ENCODE data around the gene KRT86.
"Not testable (repeated sequence)": the region's sequence is repeated elsewhere in the genome, so short reads cannot be mapped to it uniquely, and the experiment has no call there.

KRT86 gene

GRCh38 chr12:52270541-52271070, 3.8 kb upstream of the KRT86 start:
- DNase-seq, result no peak

GRCh38 chr12:52271158-52271557, 3.3 kb upstream of the KRT86 start:
- no peak for DNase-seq

GRCh38 chr12:52275686-52276085, 1.2 kb downstream of the KRT86 start:
- no peak for DNase-seq

DNA sequence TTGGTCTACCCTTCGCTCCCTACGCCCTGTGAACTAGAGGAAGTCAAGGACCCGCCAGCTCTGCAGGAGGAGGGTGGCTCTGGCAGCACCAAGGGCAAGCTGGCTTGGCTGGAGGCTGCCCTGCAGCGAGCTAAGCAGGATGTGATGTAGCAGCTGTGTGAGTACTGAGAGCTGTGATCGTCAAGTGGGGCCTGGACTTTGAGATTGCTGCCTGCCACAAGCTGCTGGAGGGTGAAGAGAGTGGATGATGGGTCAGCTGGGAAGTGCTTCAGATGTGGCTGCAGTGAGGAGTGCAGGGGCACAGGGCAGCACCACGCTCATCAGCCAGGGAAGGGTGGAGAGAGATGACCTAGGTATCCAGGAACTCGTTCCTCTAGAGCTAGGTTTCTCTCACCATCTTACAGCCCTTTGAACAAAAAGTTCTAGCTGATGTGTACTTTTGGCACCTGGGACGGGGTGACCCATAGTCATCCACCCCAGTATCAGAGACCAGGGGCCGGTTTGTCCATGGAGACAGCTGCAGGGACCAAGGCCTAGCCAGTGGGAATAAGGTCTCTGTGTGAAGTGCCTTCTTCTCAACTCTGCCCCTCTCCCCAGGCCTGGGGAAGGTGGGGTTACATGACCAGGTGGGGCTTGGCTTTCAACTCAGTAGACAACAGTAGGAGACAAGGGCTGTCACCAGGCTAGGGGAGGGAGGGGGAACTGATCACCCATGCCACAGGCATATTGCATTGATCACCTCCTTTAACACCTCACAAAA, 3.2 kb downstream of the KRT86 start:
- DNase-seq, result no peak

DNA sequence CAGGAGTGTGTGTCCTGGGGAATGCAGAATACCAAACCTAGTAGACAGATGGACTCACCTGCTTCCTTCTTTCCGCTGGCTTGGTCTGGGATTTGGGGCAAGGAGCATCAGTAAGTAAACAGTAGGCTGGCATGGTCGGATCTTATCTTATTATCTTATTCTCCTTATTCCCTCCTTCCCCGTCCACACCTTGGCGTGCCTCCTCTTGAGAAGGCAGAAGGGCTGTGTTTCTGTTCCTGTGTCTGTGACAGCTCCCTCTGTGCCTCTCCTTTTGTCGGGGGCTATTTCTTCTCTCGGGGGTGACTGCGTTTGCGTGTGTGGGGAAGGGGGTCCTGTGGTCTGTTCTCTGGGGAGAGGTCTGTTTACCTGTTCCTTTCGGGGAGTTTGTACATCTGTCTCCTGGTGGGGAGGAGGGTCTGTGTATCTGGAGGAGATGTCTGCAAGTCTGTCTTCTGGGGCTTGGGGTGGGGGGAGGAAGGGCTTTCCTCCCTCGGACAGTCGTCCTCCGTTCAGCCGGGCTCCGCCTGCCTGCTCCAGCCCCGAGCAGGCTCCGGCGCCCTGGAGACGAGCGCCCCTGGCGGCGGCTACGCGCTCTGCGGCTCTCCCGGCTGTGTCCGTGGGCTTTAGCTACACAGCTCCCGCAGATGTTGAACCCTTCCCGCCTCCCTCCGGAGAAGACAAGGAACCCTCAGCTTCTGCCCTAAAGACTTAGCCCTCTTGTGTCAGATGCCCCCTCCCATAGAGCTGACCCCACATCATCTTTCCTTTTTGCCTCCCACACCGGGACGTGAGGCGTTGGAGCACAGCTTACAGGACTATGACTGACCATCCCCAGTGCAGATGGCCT, 4.4 kb downstream of the KRT86 start:
- DNase-seq, result peak; percentile 23 to 67 (median 50)

DNA sequence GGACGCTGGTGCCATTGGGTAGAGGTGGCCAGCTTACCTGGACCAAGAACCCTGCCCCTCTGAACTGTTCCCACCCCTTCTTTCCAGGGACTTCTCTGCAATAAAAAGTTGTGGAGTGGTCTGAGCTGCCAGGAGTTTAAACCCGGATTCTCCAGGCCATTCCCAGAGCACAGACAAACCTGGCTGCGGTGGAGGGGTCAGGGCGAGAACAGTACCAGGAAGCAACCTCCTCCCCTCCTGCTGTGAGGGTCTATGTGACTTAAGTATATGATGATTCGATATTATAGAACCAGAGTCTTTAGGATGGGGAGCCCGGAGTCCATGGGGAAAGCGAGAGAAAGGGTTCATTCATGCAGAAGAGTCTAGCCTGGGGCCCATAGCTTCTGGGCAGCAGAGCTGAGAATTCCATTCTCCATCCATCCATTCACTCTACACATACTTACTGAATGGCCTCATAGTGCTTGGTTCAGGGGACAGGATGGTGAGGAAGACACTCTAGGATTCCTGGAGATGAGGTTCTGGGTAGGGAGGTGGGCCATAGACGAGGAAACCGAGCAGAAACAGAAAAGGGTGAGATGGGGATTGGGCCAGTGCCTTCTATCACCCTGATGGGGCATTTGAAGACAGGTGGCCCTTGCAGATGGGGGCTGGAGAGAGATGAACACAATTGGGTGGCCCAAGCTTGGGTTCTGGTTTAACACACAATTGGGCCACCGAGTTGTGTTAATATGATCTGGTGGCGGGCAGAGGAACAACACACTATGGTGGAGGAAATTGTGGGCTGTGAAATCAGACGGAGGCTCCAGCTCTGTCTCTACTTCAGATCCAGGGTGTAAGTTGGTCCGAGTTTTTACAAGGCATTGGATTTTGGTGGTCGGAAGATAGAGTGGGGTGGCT, 5.2 kb downstream of the KRT86 start:
- DNase-seq, result no peak

DNA sequence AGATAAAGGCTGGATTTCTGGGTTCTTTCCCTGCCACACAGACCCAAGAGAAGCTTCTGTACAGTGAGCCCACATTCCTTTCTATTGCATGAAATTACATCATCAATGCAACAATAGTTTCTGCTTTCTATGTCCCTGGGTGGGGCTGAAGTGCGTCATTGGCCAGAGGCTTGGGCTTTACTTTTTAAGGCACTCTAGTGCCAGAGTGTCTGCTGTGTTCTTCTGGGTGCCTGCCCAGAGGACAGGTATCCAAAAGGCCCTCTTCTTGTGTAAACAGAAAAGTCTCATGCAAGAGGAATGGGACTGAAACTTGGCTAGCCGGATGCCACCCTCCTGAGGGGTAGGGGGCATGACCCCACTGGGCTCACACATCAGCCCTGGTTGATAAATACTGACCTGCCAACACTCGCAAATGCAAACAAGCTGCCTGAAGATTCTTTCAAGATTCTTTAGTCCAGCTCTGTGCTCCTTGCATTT, 5.9 kb downstream of the KRT86 start:
- DNase-seq, result no peak

DNA sequence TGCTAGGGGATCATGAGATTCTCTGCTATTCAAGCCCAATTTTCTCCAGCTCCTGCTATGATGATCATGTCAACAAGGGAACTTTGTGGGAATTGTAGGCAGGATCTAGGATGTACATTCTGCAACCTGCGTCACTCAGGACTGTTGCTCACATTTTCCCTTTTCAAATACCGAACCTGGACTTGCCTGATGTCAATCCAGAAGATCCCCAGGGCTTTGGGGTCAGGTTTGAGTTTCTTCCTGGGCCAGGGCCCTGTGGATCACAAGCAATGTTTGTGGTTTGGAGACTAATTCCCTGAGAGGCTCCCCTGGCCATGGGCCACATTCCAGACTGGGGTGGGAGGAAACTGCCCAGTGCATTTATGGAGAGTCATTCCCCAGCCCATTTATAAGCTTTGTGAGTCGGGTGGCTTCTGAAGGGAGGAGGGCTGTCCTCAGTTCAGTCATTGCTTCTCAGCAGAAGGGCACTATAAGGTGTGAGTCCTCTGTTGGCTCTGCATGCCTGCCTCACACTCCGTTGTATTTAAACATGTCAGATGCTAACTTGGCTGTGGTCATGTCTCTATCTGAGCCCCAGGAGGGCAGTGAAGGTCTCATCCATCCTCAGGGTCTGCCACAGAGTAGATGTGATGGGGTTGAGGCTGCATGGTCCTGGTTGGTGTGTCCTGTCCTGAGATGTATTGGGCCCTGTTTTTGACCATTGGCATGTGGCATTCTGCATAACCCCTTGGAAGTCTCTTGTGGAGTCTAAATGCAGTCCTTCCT, 6.5 kb downstream of the KRT86 start:
- DNase-seq, result no peak

GRCh38 chr12:52284562-52285171, 10.2 kb downstream of the KRT86 start:
- DNase-seq, result no peak

DNA sequence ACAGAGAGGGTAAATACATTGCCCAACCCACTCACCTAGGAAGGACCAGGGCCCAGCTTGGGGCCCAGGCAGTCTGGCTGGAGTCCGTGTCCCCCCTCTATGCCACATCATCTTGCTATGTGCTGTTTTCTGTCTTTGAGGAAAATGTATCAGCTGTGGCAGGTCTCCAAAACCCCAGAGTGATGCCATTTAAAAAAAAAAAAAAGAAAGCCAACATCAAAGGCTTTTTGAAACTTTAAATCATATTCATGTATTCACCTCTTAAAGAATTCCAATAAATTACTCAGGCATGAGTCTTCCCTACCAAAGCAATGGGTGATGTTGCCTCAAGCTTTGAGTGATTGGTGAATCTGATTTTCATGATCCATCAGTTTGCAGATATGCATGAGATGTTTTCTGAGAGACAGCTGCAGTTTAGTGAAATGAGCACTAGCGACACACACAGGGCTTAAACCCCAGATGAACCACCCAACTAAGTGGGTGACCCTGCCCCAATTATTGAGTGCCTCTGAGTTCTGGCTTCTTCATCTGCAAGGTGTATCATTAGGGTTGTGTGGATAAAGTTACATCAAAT, 10.8 kb downstream of the KRT86 start:
- DNase-seq, result no peak

DNA sequence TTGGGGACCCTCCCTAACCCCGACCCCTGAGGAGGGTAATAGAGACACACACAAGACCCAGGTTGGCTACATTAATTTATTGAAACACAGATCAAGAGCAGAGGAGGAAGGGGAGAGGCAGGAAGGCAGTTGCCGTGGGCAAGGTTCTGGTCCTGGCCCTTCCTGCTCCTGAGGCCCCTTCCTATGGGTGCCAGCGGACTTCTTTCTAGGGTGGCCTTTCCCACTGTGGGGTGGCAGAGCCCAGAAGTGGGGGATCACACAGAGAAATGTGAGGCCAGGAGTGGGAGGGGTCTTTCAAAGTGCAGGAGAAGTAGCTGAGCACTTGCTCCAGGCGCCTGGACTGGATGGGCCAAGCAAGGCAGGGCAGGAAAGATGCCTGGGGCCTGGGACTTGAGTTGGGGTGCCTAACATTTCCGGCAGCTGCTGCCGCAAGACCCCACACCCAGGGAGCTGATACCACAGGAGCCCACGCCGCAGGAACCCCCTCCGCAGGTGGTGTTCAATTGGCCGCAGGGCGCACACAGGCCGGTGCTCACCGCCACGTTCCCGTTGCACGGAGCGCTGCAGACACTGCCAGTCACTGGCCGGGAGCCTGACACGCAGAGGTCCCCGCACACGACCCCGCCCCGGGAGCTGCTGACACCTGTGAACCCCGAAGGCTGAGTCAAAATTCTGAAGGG, 11.5 kb downstream of the KRT86 start:
- no peak for DNase-seq

DNA sequence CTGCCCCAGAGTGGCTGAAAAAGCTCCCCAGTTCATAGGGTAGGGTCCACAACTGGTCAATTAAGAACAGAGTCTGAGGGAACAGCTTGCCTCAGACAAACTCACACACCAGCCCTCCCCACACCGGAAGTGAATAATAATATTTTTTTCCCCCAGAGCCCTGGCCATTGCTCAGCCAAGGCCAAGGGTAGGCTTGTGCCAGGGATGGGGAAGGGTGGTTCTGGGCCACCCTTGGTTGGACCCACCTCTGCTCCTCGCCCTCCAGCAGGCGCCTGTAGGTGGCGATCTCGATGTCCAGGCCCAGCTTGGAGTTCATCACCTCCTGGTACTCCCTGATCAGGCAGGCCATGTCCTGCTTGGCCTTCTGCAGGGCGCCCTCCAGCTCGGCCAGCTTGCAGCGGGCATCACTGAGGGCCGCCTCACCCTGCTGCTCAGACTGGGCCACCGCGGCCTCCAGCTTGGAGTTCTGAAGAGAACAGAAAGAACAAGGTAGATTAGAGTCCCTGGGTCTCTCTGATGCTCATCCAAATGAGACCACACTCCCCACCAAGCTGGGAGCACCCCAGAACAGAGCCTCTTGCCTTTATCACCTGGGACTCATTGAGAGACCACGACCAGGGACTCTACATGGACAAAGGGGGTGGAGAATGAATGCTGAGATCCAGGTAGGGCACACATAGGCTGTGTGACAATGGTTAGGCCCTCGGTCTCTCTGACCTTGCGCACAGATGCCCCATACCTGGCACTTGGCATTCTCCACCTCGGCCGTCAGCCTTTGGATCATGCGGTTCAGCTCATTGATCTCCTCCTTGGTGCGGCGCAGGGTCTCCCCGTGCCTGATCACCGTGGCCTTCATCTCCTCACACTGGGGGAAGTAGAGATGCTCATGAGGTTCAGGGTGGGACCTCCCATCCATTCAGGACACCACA, 12.7 kb downstream of the KRT86 start:
- not testable (repeated sequence) for DNase-seq

- DNase-seq, result not testable (repeated sequence)
Observed at GRCh38 chr12:52287816-52288805, 13.7 kb downstream of the KRT86 start.

DNA sequence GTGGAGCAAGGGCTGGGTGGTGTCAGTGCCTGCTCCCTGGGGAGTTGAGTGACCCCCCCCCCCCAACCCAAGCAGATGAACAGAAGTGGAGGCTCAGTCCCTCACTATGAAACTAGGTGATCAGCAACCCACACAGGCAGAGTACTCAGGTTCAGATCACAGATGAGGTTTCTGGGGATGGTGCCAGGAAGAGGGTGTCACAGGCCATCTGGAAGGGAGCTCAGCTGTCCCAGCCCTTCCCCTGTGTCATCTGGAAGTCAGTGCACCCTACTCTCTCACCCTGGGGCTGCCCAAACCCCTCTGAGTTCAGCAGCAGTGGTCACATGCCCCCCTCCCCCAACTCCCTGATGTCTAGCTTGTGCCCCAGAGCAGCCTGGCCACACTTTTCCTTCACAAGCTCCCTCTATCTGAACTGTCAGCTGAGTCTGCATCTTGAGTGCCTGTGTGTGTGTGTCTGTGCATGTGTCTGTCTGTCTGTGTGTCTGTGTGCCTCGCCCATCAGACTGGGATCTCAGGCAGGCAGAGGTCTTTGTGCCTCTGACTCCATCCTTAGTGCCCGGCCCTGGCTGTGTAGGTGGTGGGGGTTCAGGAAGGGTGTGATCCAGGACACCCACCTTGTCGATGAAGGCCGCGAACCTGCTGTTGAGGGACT, 16.2 kb downstream of the KRT86 start:
- DNase-seq, result not testable (repeated sequence)

- DNase-seq, result no peak
Observed at GRCh38 chr12:52291267-52291935, 17.0 kb downstream of the KRT86 start, which contains the start of gene KRT81. KRT81 (minus strand) TSS chr12:52291534; CDS start chr12:52291465, 69 bp downstream.

DNA sequence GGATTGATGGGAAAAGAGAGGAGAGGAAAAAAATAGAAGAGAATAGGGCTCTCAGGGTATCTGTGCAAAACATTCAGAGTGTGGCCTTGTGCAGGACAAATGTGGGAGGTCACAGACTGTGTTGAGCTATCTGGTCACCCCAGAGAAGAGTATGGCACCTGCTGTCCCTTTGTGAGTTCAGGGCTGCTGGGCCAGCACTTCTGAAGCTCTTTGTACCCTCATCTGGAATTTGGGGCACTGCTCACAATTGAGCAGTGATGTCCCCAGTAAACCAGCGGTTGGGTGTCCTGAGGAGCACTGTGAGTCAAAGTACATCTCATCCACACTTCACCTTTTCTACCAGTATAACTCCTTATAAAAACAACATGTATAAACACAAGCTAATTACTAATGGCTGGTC, 19.5 kb downstream of the KRT86 start:
- DNase-seq, result no peak

DNA sequence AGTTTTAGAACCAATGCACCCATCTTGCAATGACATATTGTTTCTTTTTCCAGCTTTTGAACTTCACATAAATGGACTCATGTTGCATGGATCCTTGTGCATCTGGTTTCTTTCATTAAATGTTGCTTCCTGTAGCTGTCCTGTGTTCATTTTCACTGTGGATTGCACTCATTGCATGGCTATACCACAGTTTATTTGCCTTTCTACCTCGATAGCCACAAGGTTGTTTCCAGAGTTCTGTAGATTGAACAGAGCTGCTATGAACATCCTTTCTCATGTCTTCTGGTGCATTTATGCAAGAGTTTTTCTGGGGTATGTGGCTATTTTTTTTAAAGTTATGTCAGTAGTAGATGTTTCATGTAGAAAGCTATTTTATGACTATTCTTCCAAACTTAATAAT, 20.4 kb downstream of the KRT86 start:
- no peak for DNase-seq

Data from T-helper 2 cell (primary cell).